Temporal lobe (tissue), 2 donors: ENCODE data around the gene TWF2. TPM values are rescaled to one million over a fixed set of nuclear protein-coding genes. Genes with fewer than 3 reads are reported as not detected.
A peak's percentile ranks its signal among the peaks of the same experiment; 100 is the strongest.

Experiments
- small RNA-seq: library from RNA; depleted of rRNA; stranded (forward); fragments of <200 nt; gene quantifications from one replicate; pipeline ENCODE3, GENCODE V24; 2014; ENCODE audit warnings: low replicate concordance
- total RNA-seq: library from RNA; depleted of rRNA; stranded (reverse); fragments of >200 nt; gene quantifications from one replicate; pipeline ENCODE4 v1.2.3, GENCODE V29; 2014

The TWF2 gene
- total RNA-seq, 1 donor from 2014 or later, result 17.2 TPM

Small RNAs within 50 kb of the gene (small RNA-seq; reads per million reads assigned to genes)
- 10,163 reads per million, percentile 100 among the genes with 10 or more reads in this experiment for gene MIRLET7G

Other genes with a start within 250 kb of the TWF2 start
- 619 TPM for gene RPL29, start 243.3 kb downstream of the TWF2 start, total RNA-seq
- gene DUSP7, start 182.6 kb downstream of the TWF2 start, total RNA-seq, result 7.9 TPM
- 2.5 TPM for gene POC1A, start 84.7 kb downstream of the TWF2 start, total RNA-seq
- 29.0 TPM for gene ALAS1, start 41.0 kb downstream of the TWF2 start, total RNA-seq
- not detected for gene TLR9, start 13.5 kb downstream of the TWF2 start, total RNA-seq
- 6.9 TPM for gene PPM1M, start 6.6 kb upstream of the TWF2 start, total RNA-seq
- gene WDR82, start 39.5 kb upstream of the TWF2 start, total RNA-seq, result 135 TPM
- 1.2 TPM for gene GLYCTK, start 48.7 kb upstream of the TWF2 start, total RNA-seq
- gene DNAH1, start 77.2 kb upstream of the TWF2 start, total RNA-seq, result 1.7 TPM
- gene BAP1, start 170.8 kb upstream of the TWF2 start, total RNA-seq, result 67.6 TPM
- 4.9 TPM for gene PHF7, start 171.5 kb upstream of the TWF2 start, total RNA-seq
- 3.7 TPM for gene SEMA3G, start 205.9 kb upstream of the TWF2 start, total RNA-seq
- 0.49 TPM for gene TNNC1, start 214.9 kb upstream of the TWF2 start, total RNA-seq
- 61.5 TPM for gene NISCH, start 216.4 kb upstream of the TWF2 start, total RNA-seq